ENCODE results near the gene HMGN3. TPM values are rescaled to one million over a fixed set of nuclear protein-coding genes. Genes with fewer than 3 reads are reported as not detected.

Gene HMGN3
- total RNA-seq, 1 donor from 2014 or later, result 133 TPM

GRCh38 chr6:79231666-79232065 is 2.8 kb downstream of the HMGN3 start:
- Mint-ChIP-seq H3K4me3 (peak overlapping the region; percentile 70), H3K36me3 (ENCODE audit: low read depth) (peaks cover 10% of the 10 kb centered on the region), H3K4me1 (peaks cover 31% of the 10 kb centered on the region), H3K9me3 (peaks cover 4% of the 10 kb centered on the region), H3K27ac (ENCODE audit: unreplicated experiment) (no peak overlapping the region), H3K27me3 (ENCODE audit: low read depth) (no peaks in the 10 kb centered on the region)
- DNase-seq (ENCODE audit: low read depth, low spot score), result no peak
- no peak for TF ChIP-seq CTCF (conservative IDR thresholded peaks at IDR 0.05)

DNA sequence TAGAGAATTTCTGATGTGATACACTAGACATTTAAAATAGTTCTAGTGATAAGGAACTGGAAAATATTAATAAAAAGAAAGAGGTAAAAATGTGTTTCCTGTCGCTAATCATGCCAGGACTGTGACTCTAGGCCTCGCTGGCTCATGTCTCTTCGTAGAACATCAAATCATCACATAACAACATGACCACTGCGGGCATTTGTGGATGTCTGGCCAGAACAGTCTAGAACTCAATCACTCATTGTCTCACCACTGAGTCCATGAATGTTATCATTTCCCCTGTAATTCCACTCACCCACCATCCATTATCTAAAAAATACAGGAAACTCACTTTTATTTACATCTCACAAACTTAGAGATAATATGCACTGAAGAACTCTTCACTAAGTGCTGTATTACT is 3.4 kb downstream of the HMGN3 start:
- H3K36me3 Mint-ChIP-seq (ENCODE audit: low read depth), result peaks cover 10% of the 10 kb centered on the region
- DNase-seq (ENCODE audit: low read depth, low spot score), result no peak
- peak overlapping the region; percentile 32 for H3K4me3 Mint-ChIP-seq
- no peak for TF ChIP-seq CTCF (conservative IDR thresholded peaks at IDR 0.05)
- no peak overlapping the region for H3K27ac Mint-ChIP-seq (ENCODE audit: unreplicated experiment)
- H3K9me3 Mint-ChIP-seq, result peaks cover 4% of the 10 kb centered on the region
- H3K27me3 Mint-ChIP-seq (ENCODE audit: low read depth), result no peaks in the 10 kb centered on the region
- H3K4me1 Mint-ChIP-seq, result peaks cover 34% of the 10 kb centered on the region

DNA sequence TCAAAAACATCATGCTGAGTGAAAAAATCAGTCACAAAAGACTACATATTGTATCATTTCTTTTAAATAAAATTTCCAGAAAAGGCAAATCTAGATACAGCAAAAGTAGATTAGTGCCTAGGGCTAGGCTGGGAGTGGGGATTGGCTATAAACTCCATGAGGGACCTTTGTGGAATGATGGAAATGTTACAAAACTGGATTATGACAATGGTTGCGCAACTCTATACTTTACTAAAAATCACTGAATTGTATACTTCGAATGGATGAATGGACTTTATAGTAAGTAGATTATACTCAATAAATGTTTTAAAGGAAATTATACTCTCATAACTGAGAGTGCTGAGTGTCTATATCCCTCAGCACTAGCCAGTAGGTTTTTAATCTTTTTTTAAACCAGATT is 4.3 kb downstream of the HMGN3 start:
- TF ChIP-seq CTCF (conservative IDR thresholded peaks at IDR 0.05), result no peak
- no peak for DNase-seq (ENCODE audit: low read depth, low spot score)
- Mint-ChIP-seq H3K36me3 (ENCODE audit: low read depth) (peaks cover 10% of the 10 kb centered on the region), H3K4me1 (peaks cover 37% of the 10 kb centered on the region), H3K27me3 (ENCODE audit: low read depth) (no peaks in the 10 kb centered on the region), H3K4me3 (no peak overlapping the region), H3K27ac (ENCODE audit: unreplicated experiment) (no peak overlapping the region), H3K9me3 (no peaks in the 10 kb centered on the region)

DNA sequence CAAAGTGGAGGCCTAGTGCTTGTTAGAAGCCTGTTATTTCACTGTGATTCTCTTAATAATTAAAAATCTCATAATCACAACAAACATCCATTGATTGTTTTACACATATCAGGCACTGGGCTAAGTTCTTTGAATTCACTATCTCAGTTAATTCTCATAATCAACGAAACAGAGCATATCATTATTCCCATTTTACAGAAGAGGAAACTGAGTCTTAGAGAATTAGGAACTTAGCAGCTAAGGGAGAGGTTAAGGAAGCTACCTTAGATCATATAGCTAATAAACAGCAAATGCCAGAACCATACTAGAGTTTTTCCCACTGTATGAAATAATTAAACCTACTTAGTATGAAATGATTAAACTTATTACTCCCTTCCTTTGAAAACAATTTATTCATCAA is 7.0 kb downstream of the HMGN3 start:
- TF ChIP-seq CTCF (conservative IDR thresholded peaks at IDR 0.05), result no peak
- Mint-ChIP-seq H3K4me3 (no peak overlapping the region), H3K27me3 (ENCODE audit: low read depth) (no peaks in the 10 kb centered on the region), H3K4me1 (peaks cover 22% of the 10 kb centered on the region), H3K36me3 (ENCODE audit: low read depth) (peaks cover 10% of the 10 kb centered on the region), H3K9me3 (no peaks in the 10 kb centered on the region), H3K27ac (ENCODE audit: unreplicated experiment) (no peak overlapping the region)
- no peak for DNase-seq (ENCODE audit: low read depth, low spot score)

DNA sequence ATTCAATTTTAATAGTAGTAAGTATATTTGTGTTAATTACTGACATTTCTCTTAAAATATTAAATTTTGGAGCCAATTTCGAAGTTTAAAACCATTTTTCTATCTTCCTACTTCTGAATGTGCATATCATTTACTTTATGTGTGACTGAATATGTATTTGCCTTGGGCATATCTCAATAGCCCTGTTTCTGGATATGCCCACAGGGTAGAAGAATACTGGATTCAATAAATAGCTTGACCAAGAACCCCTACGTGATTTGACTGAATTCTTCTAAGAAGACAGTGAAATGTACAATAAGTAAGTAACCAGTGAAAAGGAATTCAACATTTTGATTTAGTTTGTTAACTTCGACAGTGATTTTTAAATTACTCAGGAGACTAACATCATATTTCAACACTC is 7.8 kb downstream of the HMGN3 start:
- TF ChIP-seq CTCF (conservative IDR thresholded peaks at IDR 0.05), result no peak
- H3K9me3 Mint-ChIP-seq, result no peaks in the 10 kb centered on the region
- no peak for DNase-seq (ENCODE audit: low read depth, low spot score)
- H3K27ac Mint-ChIP-seq (ENCODE audit: unreplicated experiment), result peak overlapping the region; percentile 5
- no peaks in the 10 kb centered on the region for H3K27me3 Mint-ChIP-seq (ENCODE audit: low read depth)
- H3K4me3 Mint-ChIP-seq, result no peak overlapping the region
- H3K4me1 Mint-ChIP-seq, result peaks cover 16% of the 10 kb centered on the region
- H3K36me3 Mint-ChIP-seq (ENCODE audit: low read depth), result peaks cover 10% of the 10 kb centered on the region
